NCI-H526 treated with DMSO at 0.1 percent for 48 hours (cell line): ENCODE measurements around the gene PHKB.
"Not testable (repeated sequence)": the region's sequence is repeated elsewhere in the genome, so short reads cannot be mapped to it uniquely, and the experiment has no call there.

Experiments
- DNase-seq: peaks from one replicate; lab custom pipeline; 2025; lab: John Stamatoyannopoulos, UW

Gene PHKB

GRCh38 chr16:47460711-47461597 lies at the start of gene PHKB, which contains the start of gene ITFG1:
Gene PHKB, plus strand, starts transcription at chr16:47461331. Its CDS starts 20 bp downstream, at chr16:47461351.
Gene ITFG1, minus strand, starts transcription at chr16:47461063. Its CDS starts 18 bp downstream, at chr16:47461045.
- peak; percentile 78 for DNase-seq

GRCh38 chr16:47413041-47413440 lies 48.1 kb upstream of the PHKB start:
- DNase-seq, result no peak

GRCh38 chr16:47416869-47417268 lies 44.3 kb upstream of the PHKB start:
- DNase-seq, result no peak

- no peak for DNase-seq
These were observed 36.3 kb upstream of the PHKB start for GRCh38 chr16:47424846-47425245.

GRCh38 chr16:47426806-47427205 lies 34.3 kb upstream of the PHKB start:
- DNase-seq, result no peak

GRCh38 chr16:47431960-47432359 lies 29.2 kb upstream of the PHKB start:
- no peak for DNase-seq

GRCh38 chr16:47434274-47434673 lies 26.9 kb upstream of the PHKB start:
- DNase-seq, result not testable (repeated sequence)

- DNase-seq, result not testable (repeated sequence)
These were observed 21.1 kb upstream of the PHKB start for GRCh38 chr16:47440066-47440465.

- DNase-seq, result not testable (repeated sequence)
These were observed 18.2 kb upstream of the PHKB start for GRCh38 chr16:47442884-47443283.

GRCh38 chr16:47446431-47446830 lies 14.7 kb upstream of the PHKB start:
- no peak for DNase-seq

- DNase-seq, result peak; percentile 7
These were observed 12.1 kb upstream of the PHKB start for GRCh38 chr16:47448830-47449575.

- DNase-seq, result no peak
These were observed 11.3 kb upstream of the PHKB start for GRCh38 chr16:47449788-47450187.

- no peak for DNase-seq
These were observed 2.8 kb upstream of the PHKB start for GRCh38 chr16:47458331-47458730.

- DNase-seq, result no peak
These were observed 1.5 kb upstream of the PHKB start for GRCh38 chr16:47459603-47460002.

GRCh38 chr16:47460359-47460710 lies 796 bp upstream of the PHKB start:
- no peak for DNase-seq

- DNase-seq, result peak; percentile 33
These were observed 601 bp downstream of the PHKB start for GRCh38 chr16:47461598-47462266.

GRCh38 chr16:47463771-47464624 lies 2.9 kb downstream of the PHKB start:
- peak; percentile 83 for DNase-seq

- DNase-seq, result no peak
These were observed 4.9 kb downstream of the PHKB start for GRCh38 chr16:47465919-47466630.

GRCh38 chr16:47467501-47467900 lies 6.4 kb downstream of the PHKB start:
- DNase-seq, result no peak

- DNase-seq, result not testable (repeated sequence)
These were observed 7.0 kb downstream of the PHKB start for GRCh38 chr16:47468070-47468689.
